DOHH2 (cell line): Measurements from ENCODE around the gene KIAA0513.

Source experiments
- CTCF ChIP-seq: fragments of 200-600 bp; sonication (generic); IDR thresholded peaks from one replicate; pipeline ENCODE4 v1.5.1; 2014; ENCODE audit warnings: antibody characterized with exemption, mild to moderate bottlenecking, low read depth, low read length; ENCODE audit not compliant: poor library complexity, severe bottlenecking
- EZH2phosphoT487 ChIP-seq: fragments of 200-600 bp; sonication (generic); IDR thresholded peaks from 2 replicates; pipeline ENCODE4 v1.6.1; 2017; ENCODE audit warnings: borderline replicate concordance, mild to moderate bottlenecking, antibody characterized with exemption, low read length, moderate library complexity, mixed read lengths

GRCh38 chr16:85137323-85138072 lies 109.9 kb downstream of the KIAA0513 start:
- TF ChIP-seq CTCF: no peak
- no peak for TF ChIP-seq EZH2phosphoT487
